Stimulated activated CD8-positive, alpha-beta memory T cell treated with anti-CD3 and anti-CD28 coated beads, Interleukin-12 subunit alpha, Interleukin-12 subunit beta, amount 100 ng/mL, for 24 hours (primary cell): ENCODE results near the gene CADM4.
"Not testable (repeated sequence)": the region's sequence is repeated elsewhere in the genome, so short reads cannot be mapped to it uniquely, and the experiment has no call there.

ENCODE experiments used
- DNase-seq: peaks from one replicate; pipeline ENCODE4 v3.0.0-alpha.2; 2020; ENCODE audit errors: extremely low read depth

Gene CADM4

DNA sequence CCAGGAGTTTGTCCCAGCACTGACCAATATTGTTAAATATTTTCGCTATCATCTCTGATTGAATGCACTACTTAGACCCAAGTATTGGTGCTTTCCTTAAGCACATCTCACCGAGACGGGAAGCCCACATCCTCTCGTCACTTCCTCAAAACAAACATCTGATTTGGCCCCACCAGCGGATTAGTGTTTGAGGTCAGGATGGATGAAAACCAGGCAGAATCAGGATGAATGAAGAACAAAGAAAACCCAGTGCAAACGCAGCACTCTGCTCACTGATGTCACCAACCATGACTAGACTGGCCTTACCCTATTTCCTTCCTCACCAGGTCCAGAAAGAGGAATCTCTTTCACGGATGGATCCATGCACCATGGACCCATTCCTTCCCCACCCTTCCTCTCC lies 24.4 kb upstream of the CADM4 start:
- no peak for DNase-seq

DNA sequence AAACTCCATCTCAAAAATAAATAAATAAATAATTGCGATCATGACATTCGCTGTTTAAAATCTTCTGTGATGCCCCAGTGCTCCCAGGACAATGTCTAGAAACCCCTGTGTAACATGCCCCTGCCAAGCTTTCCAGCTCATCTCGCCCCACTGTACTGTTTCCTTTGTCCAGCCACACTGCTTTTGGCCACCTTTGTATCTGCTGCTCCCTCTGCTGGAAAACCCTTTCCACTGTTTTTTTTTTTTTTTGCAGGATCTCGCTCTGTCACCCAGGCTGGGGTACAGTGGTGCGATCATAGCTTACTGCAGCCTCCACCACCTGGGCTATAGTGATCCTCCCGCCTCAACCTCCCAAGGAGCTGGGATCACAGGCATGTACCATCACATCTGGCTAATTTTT lies 22.8 kb upstream of the CADM4 start:
- no peak for DNase-seq

DNA sequence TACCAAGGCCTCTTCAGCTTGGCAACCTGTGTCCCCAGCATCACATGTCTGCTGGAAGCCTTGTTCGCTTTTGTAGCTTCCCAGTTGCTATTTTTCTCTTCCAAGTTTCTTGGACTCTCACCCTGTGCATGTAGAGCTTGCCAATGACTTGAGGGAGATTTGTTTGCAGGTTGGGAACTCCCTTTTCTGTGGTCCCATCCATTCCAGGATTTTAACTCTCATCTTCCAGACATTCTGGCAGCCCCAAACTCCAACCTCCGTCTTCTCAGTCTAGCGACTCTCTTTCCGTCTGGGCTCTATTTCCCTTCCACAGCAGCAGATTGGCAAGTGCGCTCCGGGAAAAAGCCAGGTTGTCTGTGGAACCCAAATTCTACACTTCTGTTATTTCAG lies 21.3 kb upstream of the CADM4 start:
- DNase-seq: no peak

DNA sequence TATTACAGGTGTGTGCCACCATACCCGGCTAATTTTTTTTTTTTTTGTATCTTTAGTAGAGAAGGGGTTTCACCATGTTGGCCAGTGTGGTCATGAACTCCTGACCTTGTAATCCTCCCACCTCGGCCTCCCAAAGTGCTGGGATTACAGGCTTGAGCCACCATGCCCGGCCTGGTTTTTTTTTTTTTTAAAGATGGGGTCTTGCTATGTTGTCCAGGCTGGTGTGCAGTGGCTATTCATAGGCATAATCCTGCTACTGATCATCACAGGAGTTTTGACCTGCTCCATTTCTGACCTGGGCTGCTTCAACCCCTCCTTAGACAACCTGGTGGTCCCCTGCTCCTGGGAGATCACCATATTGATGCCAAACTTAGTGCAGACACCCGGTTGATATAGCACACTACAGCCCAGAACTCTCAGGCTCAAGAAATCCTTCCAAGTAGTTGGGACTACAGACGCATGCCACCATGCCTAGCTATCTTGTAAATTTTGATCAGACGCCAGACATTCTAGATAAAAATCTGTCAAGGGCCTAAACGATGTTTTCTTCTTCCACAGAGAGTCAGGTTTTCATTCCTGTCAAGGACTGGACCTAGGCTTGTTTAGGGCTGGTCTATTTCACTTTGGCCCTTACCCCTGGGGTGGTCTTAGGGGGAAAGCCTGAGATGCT lies 20.8 kb upstream of the CADM4 start:
- DNase-seq: no peak

DNA sequence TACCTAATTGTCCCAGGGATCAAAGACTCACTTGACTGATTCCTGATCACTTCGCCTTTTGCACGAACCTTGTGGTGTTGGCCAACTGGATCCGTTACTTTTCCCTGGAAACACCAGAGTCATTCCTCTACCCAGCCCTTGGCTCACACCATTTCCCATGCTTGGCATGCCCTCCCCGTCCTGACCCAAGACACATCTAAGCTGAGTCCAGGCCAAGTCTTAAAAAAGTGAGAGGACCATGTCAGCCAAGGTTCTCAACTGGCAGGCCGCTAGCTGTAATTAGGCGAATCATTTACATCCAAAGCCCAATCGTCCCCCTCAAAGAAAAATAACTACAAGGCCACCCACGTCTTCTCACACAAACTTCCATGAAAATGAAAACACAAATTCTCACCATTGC lies 18.8 kb upstream of the CADM4 start:
- DNase-seq: no peak

DNA sequence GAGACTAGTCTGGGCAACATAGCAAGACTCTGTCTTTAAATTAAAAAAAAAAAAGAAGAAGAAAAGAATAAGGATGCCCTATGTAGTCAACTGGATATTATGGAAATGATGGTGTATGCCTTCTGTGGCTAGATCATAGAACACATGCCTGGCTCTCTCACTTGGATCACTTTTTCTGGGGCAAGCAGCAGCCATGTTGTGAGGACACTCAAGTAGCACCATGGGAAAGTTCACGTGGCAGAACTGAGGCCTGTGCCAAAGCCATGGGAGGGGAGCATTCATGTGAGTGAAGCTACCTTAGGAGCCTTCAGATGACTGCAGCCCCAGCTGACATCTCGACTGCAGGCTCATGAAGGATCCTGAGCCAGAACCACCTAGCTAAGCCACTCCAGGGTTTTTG lies 18.4 kb upstream of the CADM4 start:
- DNase-seq: no peak

GRCh38 chr19:43656436-43656835 lies 16.8 kb upstream of the CADM4 start:
- no peak for DNase-seq

DNA sequence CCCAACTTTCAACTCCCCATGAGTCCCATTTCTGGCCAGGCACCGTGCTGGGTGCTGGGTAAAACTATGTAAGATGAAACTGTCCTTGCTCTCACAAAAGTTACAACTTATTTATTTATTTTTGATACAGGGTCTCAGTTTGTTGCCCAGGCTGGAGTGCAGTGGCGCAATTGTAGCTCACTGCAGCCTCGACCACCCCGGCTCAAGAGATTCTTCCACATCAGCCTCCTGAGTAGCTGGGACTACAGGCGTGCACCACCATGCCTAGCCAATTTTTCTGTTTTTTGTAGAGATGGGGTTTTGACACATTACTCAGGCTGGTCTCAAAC lies 12.9 kb upstream of the CADM4 start:
- DNase-seq: no peak

DNA sequence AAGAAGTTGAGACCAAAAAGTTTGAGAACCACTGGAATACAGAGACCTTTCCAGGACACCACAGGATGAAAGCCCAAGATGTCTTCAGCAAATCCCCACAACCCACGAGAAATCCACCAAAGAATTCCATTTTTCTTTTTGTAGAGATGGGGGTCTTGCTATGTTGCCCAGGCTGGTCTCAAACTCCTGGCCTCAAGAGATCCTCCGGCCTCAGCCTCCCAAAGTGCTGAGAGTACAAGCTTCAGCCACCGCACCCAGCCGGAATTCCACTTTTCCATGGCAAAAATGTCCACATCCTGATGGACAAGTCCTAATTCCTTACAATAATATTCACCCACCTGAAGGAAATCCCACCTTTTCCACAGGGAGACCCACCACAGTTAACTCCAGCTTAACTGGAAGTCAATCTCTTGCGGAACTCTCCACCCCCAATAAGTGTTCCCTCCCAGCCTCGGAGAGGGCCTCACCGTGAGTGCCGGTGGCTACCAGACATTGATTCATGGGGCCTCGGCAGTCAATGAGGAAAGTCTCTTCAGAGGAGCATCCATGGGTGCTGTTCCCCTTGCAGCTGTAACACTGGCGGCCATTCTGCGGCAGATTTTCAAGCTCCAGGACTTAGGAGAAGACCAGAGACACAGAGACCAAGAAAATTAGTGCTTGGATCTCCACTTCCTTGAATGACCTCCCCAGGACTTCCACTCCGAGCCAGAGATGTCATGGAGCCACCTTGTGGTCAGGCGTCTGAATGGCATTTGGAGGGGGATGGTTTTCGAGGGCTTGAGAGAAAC lies 12.3 kb upstream of the CADM4 start:
- DNase-seq: no peak

DNA sequence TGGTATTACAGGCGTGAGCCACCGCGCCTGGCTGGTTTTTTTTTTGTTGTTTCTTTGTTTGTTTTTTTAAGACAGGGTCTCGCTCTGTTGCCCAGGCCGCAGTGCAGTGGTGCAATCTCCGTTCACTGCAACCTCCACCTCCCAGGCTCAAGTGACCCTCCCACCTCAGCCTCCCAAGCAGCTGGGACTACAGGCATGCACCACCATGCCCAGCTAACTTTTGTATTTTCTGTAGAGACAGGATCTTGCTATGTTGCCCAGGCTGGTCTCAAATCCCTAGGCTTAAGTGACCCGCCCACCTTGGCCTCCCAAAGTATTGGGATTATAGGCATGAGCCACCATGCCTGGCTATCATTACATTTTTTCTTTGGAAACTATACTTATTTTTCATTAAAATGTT lies 10.6 kb upstream of the CADM4 start:
- DNase-seq: not testable (repeated sequence)

- DNase-seq: no peak
These were observed 9.9 kb upstream of the CADM4 start for GRCh38 chr19:43649514-43649913.

DNA sequence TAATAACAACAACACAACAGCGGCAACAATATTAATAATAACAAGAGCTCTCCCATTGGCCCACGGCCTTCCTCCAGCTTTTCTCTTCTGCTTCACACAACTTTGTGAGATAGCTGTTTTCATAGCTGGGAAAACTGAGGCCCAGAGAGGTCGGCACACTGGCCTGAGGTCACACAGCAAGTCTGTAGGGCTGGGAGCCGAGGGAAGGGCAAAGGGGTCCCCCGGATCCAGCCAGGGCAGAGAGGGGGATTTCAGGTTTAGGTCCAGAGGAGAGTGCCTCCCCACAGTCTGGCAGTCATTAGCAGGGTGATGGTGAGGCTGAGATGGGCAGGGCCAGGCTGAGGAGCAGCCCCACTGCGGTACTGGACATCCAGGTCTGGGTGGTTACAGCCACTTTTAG lies 9.0 kb upstream of the CADM4 start:
- no peak for DNase-seq

GRCh38 chr19:43644181-43644580 lies 4.5 kb upstream of the CADM4 start:
- DNase-seq: no peak

DNA sequence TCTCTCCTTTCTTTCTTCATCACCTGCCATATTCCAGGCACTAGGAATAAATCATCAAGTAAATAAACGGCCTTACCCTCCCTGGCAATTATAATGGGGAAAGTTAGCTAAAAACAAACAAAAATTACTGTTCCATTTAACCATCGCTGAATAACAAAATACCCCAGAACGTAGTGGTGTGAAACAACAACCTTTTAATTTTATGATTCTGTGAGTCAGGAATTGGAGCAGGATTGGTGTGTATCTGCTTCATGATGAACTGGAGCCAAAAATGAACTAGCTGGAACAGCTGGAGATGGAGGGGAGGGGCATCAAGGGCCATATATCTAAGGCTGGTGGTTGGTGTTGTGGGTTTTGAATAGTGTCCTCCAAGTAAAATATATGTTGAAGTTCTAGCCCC lies 3.7 kb upstream of the CADM4 start:
- no peak for DNase-seq

- DNase-seq: no peak
These were observed 2.9 kb upstream of the CADM4 start for GRCh38 chr19:43642531-43642930.

GRCh38 chr19:43641333-43641732 lies 1.7 kb upstream of the CADM4 start:
- DNase-seq: no peak

DNA sequence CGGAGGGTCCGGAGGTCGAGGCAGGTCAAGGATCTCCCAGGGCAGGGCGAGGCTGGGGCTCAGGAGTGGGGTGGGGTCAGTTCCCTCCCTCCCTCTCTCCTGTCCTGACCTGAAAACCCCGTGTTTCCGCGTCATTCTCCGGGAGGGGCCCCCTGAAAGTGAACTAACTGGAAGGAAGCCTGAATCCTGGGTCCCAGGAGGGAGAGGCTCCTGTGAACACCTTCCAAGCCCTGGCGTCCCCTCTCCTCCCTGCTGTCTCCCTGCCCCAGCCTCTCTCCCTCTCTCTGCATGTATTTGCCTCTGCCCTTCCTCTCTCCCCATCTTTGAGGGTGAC lies 741 bp upstream of the CADM4 start:
- no peak for DNase-seq

GRCh38 chr19:43638995-43639518 lies 593 bp downstream of the CADM4 start:
- no peak for DNase-seq

DNA sequence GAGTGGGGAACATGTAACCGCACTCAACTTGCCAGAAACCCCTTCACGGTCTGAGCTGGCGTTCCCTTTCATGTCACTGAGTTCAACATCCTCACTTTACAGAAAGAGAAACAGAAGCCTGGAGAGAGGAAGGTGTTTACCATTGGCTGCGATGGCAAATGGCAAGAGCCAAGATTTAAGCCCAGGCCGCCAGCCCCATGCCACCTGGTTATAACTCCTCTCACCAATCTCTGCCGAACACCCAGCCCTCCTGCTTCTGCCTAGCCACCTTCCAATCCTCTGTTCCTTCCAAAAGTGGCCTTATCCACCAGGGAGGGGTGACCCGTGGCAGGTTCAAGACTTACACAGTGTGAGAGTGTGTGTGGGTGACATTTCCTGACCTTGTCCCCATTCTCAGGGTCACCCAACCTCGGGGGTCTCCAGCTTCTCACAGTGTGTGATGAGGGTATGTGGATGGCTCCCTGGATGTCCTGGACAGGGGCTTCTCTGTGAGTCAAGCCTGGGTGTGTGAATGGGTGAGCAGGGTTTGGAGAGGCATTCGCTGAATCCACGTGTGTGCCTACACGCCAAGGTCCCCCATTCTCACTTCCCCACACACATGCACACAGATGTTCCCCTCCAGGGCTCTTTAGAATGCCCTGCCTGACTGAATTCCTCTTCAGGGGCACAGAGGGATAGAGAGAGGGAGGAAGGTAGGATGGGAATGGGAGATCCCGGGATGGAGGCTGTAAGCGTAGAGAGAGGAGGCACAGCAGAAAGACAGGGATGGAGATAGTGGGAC lies 1.2 kb downstream of the CADM4 start:
- no peak for DNase-seq

DNA sequence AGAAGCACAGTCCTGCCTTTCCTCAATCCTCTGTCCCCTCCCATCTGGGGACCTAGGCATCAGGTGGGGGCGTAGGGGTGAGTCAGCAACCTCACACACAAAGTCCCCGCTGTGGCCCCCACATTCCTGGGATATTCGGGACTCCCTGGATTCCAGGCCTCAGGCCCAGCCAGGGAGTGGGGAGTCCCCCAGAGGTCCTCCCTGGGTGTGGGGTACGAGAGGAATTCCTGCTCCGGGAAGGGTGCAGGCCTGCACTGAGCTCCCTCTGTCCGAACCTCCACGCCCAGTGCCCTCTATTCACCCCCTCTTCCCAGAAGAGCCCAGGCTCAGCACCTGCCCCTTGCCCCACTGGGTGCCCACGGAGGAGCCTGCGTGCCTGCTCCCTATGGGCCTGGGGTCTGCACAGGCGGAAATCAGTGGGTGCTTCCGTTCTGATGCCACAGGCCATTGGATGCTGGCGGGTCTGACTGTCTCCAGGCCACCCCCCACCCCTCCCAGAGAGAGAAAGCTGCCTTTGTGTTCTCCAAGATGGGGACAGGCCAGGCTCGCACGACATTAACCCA lies 3.4 kb downstream of the CADM4 start:
- DNase-seq: no peak

DNA sequence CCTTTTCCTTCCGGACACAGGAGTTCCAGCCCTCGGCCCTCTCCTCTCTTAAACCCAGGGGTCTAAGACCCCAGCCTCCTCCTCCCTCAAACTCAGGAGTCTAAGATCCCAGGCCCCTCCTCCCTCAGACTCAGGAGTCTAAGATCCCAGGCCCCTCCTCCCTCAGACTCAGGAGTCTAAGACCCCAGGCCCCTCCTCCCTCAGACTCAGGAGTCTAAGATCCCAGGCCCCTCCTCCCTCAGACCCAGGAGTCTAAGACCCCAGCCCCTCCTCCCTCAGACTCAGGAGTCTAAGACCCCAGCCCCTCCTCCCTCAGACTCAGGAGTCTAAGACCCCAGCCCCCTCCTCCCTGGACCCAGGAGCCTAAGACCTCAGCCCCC lies 4.1 kb downstream of the CADM4 start:
- DNase-seq: not testable (repeated sequence)

GRCh38 chr19:43634872-43635560 lies 4.6 kb downstream of the CADM4 start:
- no peak for DNase-seq
